ENCODE measurements around the gene JAK3. TPM values are rescaled to one million over a fixed set of nuclear protein-coding genes. Genes with fewer than 3 reads are reported as not detected.
A peak's percentile ranks its signal among the peaks of the same experiment; 100 is the strongest.
"Not testable (repeated sequence)": the region's sequence is repeated elsewhere in the genome, so short reads cannot be mapped to it uniquely, and the experiment has no call there.

Gene JAK3
- total and polyA plus RNA-seq, 9 donors, result 1.3 to 2.7 (median 2.0) TPM

GRCh38 chr19:17790059-17790780 lies 57.6 kb downstream of the JAK3 start:
- H3K4me3 ChIP-seq (ENCODE audit: low read length), result no peak overlapping the region
- 70% methylated on average over 1 of the region's 6 CpGs for WGBS (ENCODE audit: insufficient coverage)
- H3K36me3 ChIP-seq (ENCODE audit: control insufficient read depth, insufficient read depth, low read length), result no peaks in the 10 kb centered on the region
- no peak overlapping the region for H3K27ac ChIP-seq (ENCODE audit: low read length)
- H3K4me1 ChIP-seq (ENCODE audit: control insufficient read depth, insufficient read depth, low read length), result no peaks in the 10 kb centered on the region
- DNase-seq, result no peak
- peaks cover 21% of the 10 kb centered on the region for H3K27me3 ChIP-seq (ENCODE audit: control insufficient read depth, insufficient read depth, low read length)
- no peaks in the 10 kb centered on the region for H3K9me3 ChIP-seq (replicated peaks; ENCODE audit: control insufficient read depth, low read depth, low read length)

- H3K36me3 ChIP-seq (ENCODE audit: control insufficient read depth, insufficient read depth, low read length), result no peaks in the 10 kb centered on the region
- H3K27me3 ChIP-seq (ENCODE audit: control insufficient read depth, insufficient read depth, low read length), result peaks cover 5% of the 10 kb centered on the region
- no peak overlapping the region for H3K4me3 ChIP-seq (ENCODE audit: low read length)
- H3K4me1 ChIP-seq (ENCODE audit: control insufficient read depth, insufficient read depth, low read length), result no peaks in the 10 kb centered on the region
- no CpG with 5 or more reads among the region's 2 CpGs for WGBS (ENCODE audit: insufficient coverage)
- no peak overlapping the region for H3K27ac ChIP-seq (ENCODE audit: low read length)
- no peaks in the 10 kb centered on the region for H3K9me3 ChIP-seq (replicated peaks; ENCODE audit: control insufficient read depth, low read depth, low read length)
- DNase-seq, result no peak
Measured at GRCh38 chr19:17788632-17789031, 59.1 kb downstream of the JAK3 start.

- Histone ChIP-seq H3K27me3 (ENCODE audit: control insufficient read depth, insufficient read depth, low read length) (no peaks in the 10 kb centered on the region), H3K4me3 (ENCODE audit: low read length) (no peak overlapping the region), H3K9me3 (replicated peaks; ENCODE audit: control insufficient read depth, low read depth, low read length) (no peaks in the 10 kb centered on the region), H3K27ac (ENCODE audit: low read length) (no peak overlapping the region), H3K36me3 (ENCODE audit: control insufficient read depth, insufficient read depth, low read length) (no peaks in the 10 kb centered on the region), H3K4me1 (ENCODE audit: control insufficient read depth, insufficient read depth, low read length) (no peaks in the 10 kb centered on the region)
- WGBS (ENCODE audit: insufficient coverage), result 81% methylated on average over 6 of the region's 14 CpGs
- DNase-seq, result no peak
Measured at GRCh38 chr19:17787274-17787913, 60.4 kb downstream of the JAK3 start.

GRCh38 chr19:17784201-17785008 lies 63.4 kb downstream of the JAK3 start:
- no peaks in the 10 kb centered on the region for H3K36me3 ChIP-seq (ENCODE audit: control insufficient read depth, insufficient read depth, low read length)
- H3K27ac ChIP-seq (ENCODE audit: low read length), result no peak overlapping the region
- H3K9me3 ChIP-seq (replicated peaks; ENCODE audit: control insufficient read depth, low read depth, low read length), result no peaks in the 10 kb centered on the region
- 57% methylated on average over 22 of the region's 32 CpGs for WGBS (ENCODE audit: insufficient coverage)
- H3K4me1 ChIP-seq (ENCODE audit: control insufficient read depth, insufficient read depth, low read length), result no peaks in the 10 kb centered on the region
- peaks cover 4% of the 10 kb centered on the region for H3K27me3 ChIP-seq (ENCODE audit: control insufficient read depth, insufficient read depth, low read length)
- DNase-seq, result peak; percentile 63
- no peak overlapping the region for H3K4me3 ChIP-seq (ENCODE audit: low read length)

- not testable (repeated sequence) for H3K4me3 ChIP-seq (ENCODE audit: low read length); H3K4me1 ChIP-seq (ENCODE audit: control insufficient read depth, insufficient read depth, low read length); H3K9me3 ChIP-seq (replicated peaks; ENCODE audit: control insufficient read depth, low read depth, low read length); DNase-seq; H3K36me3 ChIP-seq (ENCODE audit: control insufficient read depth, insufficient read depth, low read length); H3K27ac ChIP-seq (ENCODE audit: low read length)
- 81% methylated on average over 4 of the region's 5 CpGs for WGBS (ENCODE audit: insufficient coverage)
- peaks cover 10% of the 10 kb centered on the region for H3K27me3 ChIP-seq (ENCODE audit: control insufficient read depth, insufficient read depth, low read length)
Measured at GRCh38 chr19:17783721-17784120, 64.1 kb downstream of the JAK3 start.

- Histone ChIP-seq H3K4me3 (ENCODE audit: low read length) (no peak overlapping the region), H3K36me3 (ENCODE audit: control insufficient read depth, insufficient read depth, low read length) (no peaks in the 10 kb centered on the region), H3K4me1 (ENCODE audit: control insufficient read depth, insufficient read depth, low read length) (peaks cover 8% of the 10 kb centered on the region), H3K27me3 (ENCODE audit: control insufficient read depth, insufficient read depth, low read length) (peaks cover 16% of the 10 kb centered on the region), H3K9me3 (replicated peaks; ENCODE audit: control insufficient read depth, low read depth, low read length) (no peaks in the 10 kb centered on the region), H3K27ac (ENCODE audit: low read length) (no peak overlapping the region)
- no peak for DNase-seq
- no CpG with 5 or more reads among the region's 2 CpGs for WGBS (ENCODE audit: insufficient coverage)
Measured at GRCh38 chr19:17780781-17781180, 67.0 kb downstream of the JAK3 start.

GRCh38 chr19:17778968-17779929 lies 68.5 kb downstream of the JAK3 start:
- Histone ChIP-seq H3K4me1 (ENCODE audit: control insufficient read depth, insufficient read depth, low read length) (peaks cover 8% of the 10 kb centered on the region), H3K4me3 (ENCODE audit: low read length) (no peak overlapping the region), H3K9me3 (replicated peaks; ENCODE audit: control insufficient read depth, low read depth, low read length) (no peaks in the 10 kb centered on the region), H3K27me3 (ENCODE audit: control insufficient read depth, insufficient read depth, low read length) (peaks cover 16% of the 10 kb centered on the region), H3K27ac (ENCODE audit: low read length) (no peak overlapping the region), H3K36me3 (ENCODE audit: control insufficient read depth, insufficient read depth, low read length) (no peaks in the 10 kb centered on the region)
- WGBS (ENCODE audit: insufficient coverage), result 13% methylated on average over 25 of the region's 25 CpGs
- DNase-seq, result peak; percentile 66

- 2% methylated on average over 32 of the region's 37 CpGs for WGBS (ENCODE audit: insufficient coverage)
- Histone ChIP-seq H3K9me3 (replicated peaks; ENCODE audit: control insufficient read depth, low read depth, low read length) (no peaks in the 10 kb centered on the region), H3K27me3 (ENCODE audit: control insufficient read depth, insufficient read depth, low read length) (peaks cover 16% of the 10 kb centered on the region), H3K4me1 (ENCODE audit: control insufficient read depth, insufficient read depth, low read length) (peaks cover 8% of the 10 kb centered on the region), H3K4me3 (ENCODE audit: low read length) (no peak overlapping the region), H3K36me3 (ENCODE audit: control insufficient read depth, insufficient read depth, low read length) (no peaks in the 10 kb centered on the region), H3K27ac (ENCODE audit: low read length) (no peak overlapping the region)
- DNase-seq, result no peak
Measured at GRCh38 chr19:17778251-17778967, 69.4 kb downstream of the JAK3 start.

GRCh38 chr19:17777840-17778239 lies 69.9 kb downstream of the JAK3 start:
- not testable (repeated sequence) for DNase-seq; H3K4me1 ChIP-seq (ENCODE audit: control insufficient read depth, insufficient read depth, low read length); H3K9me3 ChIP-seq (replicated peaks; ENCODE audit: control insufficient read depth, low read depth, low read length); H3K27ac ChIP-seq (ENCODE audit: low read length); H3K4me3 ChIP-seq (ENCODE audit: low read length); H3K36me3 ChIP-seq (ENCODE audit: control insufficient read depth, insufficient read depth, low read length)
- peaks cover 16% of the 10 kb centered on the region for H3K27me3 ChIP-seq (ENCODE audit: control insufficient read depth, insufficient read depth, low read length)
- WGBS (ENCODE audit: insufficient coverage), result 76% methylated on average over 10 of the region's 10 CpGs
